Immature natural killer cell (primary cell): ENCODE results near the gene LGR4. TPM values are rescaled to one million over a fixed set of nuclear protein-coding genes. Genes with fewer than 3 reads are reported as not detected.

Experiments used
- DNase-seq, 3 donors: peaks; one replicate each; pipeline ENCODE4 v3.0.0; 2022; ENCODE audit warnings: mixed read lengths in 1 of 3
- H3K27ac Mint-ChIP-seq, 6 donors: one replicate each; pipeline ENCODE4 v1.8.0; 2020; ENCODE audit warnings: mixed read lengths in 6 of 6, mild to moderate bottlenecking in 5 of 6, inconsistent platforms in 4 of 6, moderate library complexity in 3 of 6
- H3K27me3 Mint-ChIP-seq, 3 donors: one replicate each; pipeline ENCODE4 v1.8.0; 2020 to 2021; ENCODE audit warnings: low read depth in 3 of 3, mild to moderate bottlenecking in 3 of 3, mixed read lengths in 3 of 3, moderate library complexity in 3 of 3, inconsistent platforms in 1 of 3
- H3K36me3 Mint-ChIP-seq, 3 donors: one replicate each; pipeline ENCODE4 v1.8.0; 2020; ENCODE audit warnings: mixed read lengths in 3 of 3, inconsistent platforms in 2 of 3, mild to moderate bottlenecking in 2 of 3
- H3K4me1 Mint-ChIP-seq, 2 donors: one replicate each; pipeline ENCODE4 v1.8.0; 2020; ENCODE audit warnings: inconsistent platforms in 2 of 2, mild to moderate bottlenecking in 2 of 2, mixed read lengths in 2 of 2, moderate library complexity in 1 of 2
- H3K4me3 Mint-ChIP-seq, 5 donors: one replicate each; pipeline ENCODE4 v1.8.0; 2020; ENCODE audit warnings: mild to moderate bottlenecking in 5 of 5, mixed read lengths in 5 of 5, inconsistent platforms in 3 of 5, moderate library complexity in 3 of 5
- H3K9me3 Mint-ChIP-seq, 6 donors: one replicate each; pipeline ENCODE4 v1.8.0; 2020; ENCODE audit warnings: mild to moderate bottlenecking in 6 of 6, mixed read lengths in 6 of 6, inconsistent platforms in 4 of 6, moderate library complexity in 3 of 6
- polyA plus RNA-seq, 3 donors: library from polyadenylated mRNA; unstranded; fragments of 300-500 nt; fragmentation: Illumina TruSeq; gene quantifications; one replicate each; pipeline ENCODE4 v1.2.3, GENCODE V29; 2021

Gene LGR4
- polyA plus RNA-seq, 3 donors from 2014 or later, result 0.51 TPM; not detected in 2

- no peak for DNase-seq
- H3K36me3 Mint-ChIP-seq, result no peaks in the 10 kb centered on the region
- H3K4me1 Mint-ChIP-seq, result no peaks in the 10 kb centered on the region
- H3K27me3 Mint-ChIP-seq, result peaks cover 0 to 6% (median 0%) of the 10 kb centered on the region in 3 donors
- no peak overlapping the region for H3K4me3 Mint-ChIP-seq
- no peaks in the 10 kb centered on the region for H3K9me3 Mint-ChIP-seq
- H3K27ac Mint-ChIP-seq, result no peak overlapping the region
These were observed 67.5 kb downstream of the LGR4 start for GRCh38 chr11:27405134-27405533.

- DNase-seq, result no peak
- H3K4me3 Mint-ChIP-seq, result no peak overlapping the region
- H3K9me3 Mint-ChIP-seq, result no peaks in the 10 kb centered on the region
- no peaks in the 10 kb centered on the region for H3K4me1 Mint-ChIP-seq
- H3K27me3 Mint-ChIP-seq, result peaks cover 0 to 6% (median 0%) of the 10 kb centered on the region in 3 donors
- H3K27ac Mint-ChIP-seq, result no peak overlapping the region
- no peaks in the 10 kb centered on the region for H3K36me3 Mint-ChIP-seq
These were observed 68.2 kb downstream of the LGR4 start for GRCh38 chr11:27404427-27404826.

- Mint-ChIP-seq H3K36me3 (no peaks in the 10 kb centered on the region), H3K27me3 (peaks cover 0 to 6% (median 0%) of the 10 kb centered on the region in 3 donors), H3K9me3 (no peaks in the 10 kb centered on the region), H3K27ac (no peak overlapping the region), H3K4me1 (no peaks in the 10 kb centered on the region), H3K4me3 (no peak overlapping the region)
- no peak for DNase-seq
These were observed 69.4 kb downstream of the LGR4 start for GRCh38 chr11:27403195-27403594.

GRCh38 chr11:27402450-27402849 lies 70.1 kb downstream of the LGR4 start:
- Mint-ChIP-seq H3K9me3 (no peaks in the 10 kb centered on the region), H3K4me1 (no peaks in the 10 kb centered on the region), H3K36me3 (no peaks in the 10 kb centered on the region), H3K4me3 (no peak overlapping the region), H3K27ac (no peak overlapping the region), H3K27me3 (peaks cover 0 to 6% (median 0%) of the 10 kb centered on the region in 3 donors)
- DNase-seq, result no peak

GRCh38 chr11:27401833-27402316 lies 70.7 kb downstream of the LGR4 start:
- no peaks in the 10 kb centered on the region for H3K4me1 Mint-ChIP-seq
- no peak overlapping the region for H3K27ac Mint-ChIP-seq
- DNase-seq, result no peak
- no peaks in the 10 kb centered on the region for H3K36me3 Mint-ChIP-seq
- H3K9me3 Mint-ChIP-seq, result no peaks in the 10 kb centered on the region
- no peak overlapping the region for H3K4me3 Mint-ChIP-seq
- H3K27me3 Mint-ChIP-seq, result peaks cover 0 to 6% (median 0%) of the 10 kb centered on the region in 3 donors

- H3K9me3 Mint-ChIP-seq, result no peaks in the 10 kb centered on the region
- no peak overlapping the region for H3K4me3 Mint-ChIP-seq
- H3K27me3 Mint-ChIP-seq, result peaks cover 0 to 6% (median 0%) of the 10 kb centered on the region in 3 donors
- H3K27ac Mint-ChIP-seq, result no peak overlapping the region
- H3K36me3 Mint-ChIP-seq, result no peaks in the 10 kb centered on the region
- no peaks in the 10 kb centered on the region for H3K4me1 Mint-ChIP-seq
- no peak for DNase-seq
These were observed 71.2 kb downstream of the LGR4 start for GRCh38 chr11:27401280-27401832.

GRCh38 chr11:27398400-27398770 lies 74.2 kb downstream of the LGR4 start:
- Mint-ChIP-seq H3K27ac (no peak overlapping the region), H3K4me1 (no peaks in the 10 kb centered on the region), H3K4me3 (no peak overlapping the region), H3K36me3 (no peaks in the 10 kb centered on the region), H3K27me3 (no peaks in the 10 kb centered on the region), H3K9me3 (peaks cover 0 to 1% (median 0%) of the 10 kb centered on the region in 6 donors)
- DNase-seq, result no peak

GRCh38 chr11:27397624-27398399 lies 74.8 kb downstream of the LGR4 start:
- no peak for DNase-seq
- no peak overlapping the region for H3K4me3 Mint-ChIP-seq
- no peaks in the 10 kb centered on the region for H3K4me1 Mint-ChIP-seq
- H3K27ac Mint-ChIP-seq, result no peak overlapping the region
- H3K9me3 Mint-ChIP-seq, result peaks cover 0 to 1% (median 0%) of the 10 kb centered on the region in 6 donors
- no peaks in the 10 kb centered on the region for H3K36me3 Mint-ChIP-seq
- H3K27me3 Mint-ChIP-seq, result no peaks in the 10 kb centered on the region

- DNase-seq, result no peak
- no peaks in the 10 kb centered on the region for H3K36me3 Mint-ChIP-seq
- H3K27me3 Mint-ChIP-seq, result no peaks in the 10 kb centered on the region
- no peak overlapping the region for H3K4me3 Mint-ChIP-seq
- peaks cover 0 to 1% (median 0%) of the 10 kb centered on the region in 6 donors for H3K9me3 Mint-ChIP-seq
- H3K27ac Mint-ChIP-seq, result no peak overlapping the region
- no peaks in the 10 kb centered on the region for H3K4me1 Mint-ChIP-seq
These were observed 76.2 kb downstream of the LGR4 start for GRCh38 chr11:27396259-27396839.

GRCh38 chr11:27395556-27396258 lies 76.9 kb downstream of the LGR4 start:
- Mint-ChIP-seq H3K4me1 (no peaks in the 10 kb centered on the region), H3K36me3 (no peaks in the 10 kb centered on the region), H3K9me3 (peaks cover 0 to 1% (median 0%) of the 10 kb centered on the region in 6 donors), H3K27ac (no peak overlapping the region), H3K4me3 (no peak overlapping the region), H3K27me3 (no peaks in the 10 kb centered on the region)
- DNase-seq, result no peak

- Mint-ChIP-seq H3K27me3 (no peaks in the 10 kb centered on the region), H3K9me3 (peaks cover 0 to 1% (median 0%) of the 10 kb centered on the region in 6 donors), H3K4me1 (no peaks in the 10 kb centered on the region), H3K36me3 (no peaks in the 10 kb centered on the region), H3K4me3 (no peak overlapping the region), H3K27ac (no peak overlapping the region)
- no peak for DNase-seq
These were observed 77.8 kb downstream of the LGR4 start for GRCh38 chr11:27394781-27395228.

- H3K36me3 Mint-ChIP-seq, result no peaks in the 10 kb centered on the region
- no peak for DNase-seq
- H3K27ac Mint-ChIP-seq, result no peak overlapping the region
- no peak overlapping the region for H3K4me3 Mint-ChIP-seq
- no peaks in the 10 kb centered on the region for H3K4me1 Mint-ChIP-seq
- peaks cover 0 to 1% (median 0%) of the 10 kb centered on the region in 6 donors for H3K9me3 Mint-ChIP-seq
- H3K27me3 Mint-ChIP-seq, result no peaks in the 10 kb centered on the region
These were observed 80.1 kb downstream of the LGR4 start for GRCh38 chr11:27392278-27393114.

GRCh38 chr11:27391331-27392015 lies 81.1 kb downstream of the LGR4 start:
- Mint-ChIP-seq H3K36me3 (no peaks in the 10 kb centered on the region), H3K9me3 (peaks cover 0 to 1% (median 0%) of the 10 kb centered on the region in 6 donors), H3K27me3 (peaks cover 0 to under 1% (median 0%) of the 10 kb centered on the region in 3 donors), H3K4me1 (no peaks in the 10 kb centered on the region), H3K27ac (no peak overlapping the region), H3K4me3 (no peak overlapping the region)
- DNase-seq, result no peak
